Skeletal muscle cell (primary cell): ENCODE results near the gene AGO4.
"Not testable (repeated sequence)": the region's sequence is repeated elsewhere in the genome, so short reads cannot be mapped to it uniquely, and the experiment has no call there.

Experiments used
- DNase-seq: peaks from one replicate; pipeline ENCODE4 v3.0.0-alpha.2; 2010; ENCODE audit warnings: low read depth
- H3K4me3 ChIP-seq: 2 replicates; pipeline ENCODE4 v1.5.1; 2011; ENCODE audit warnings: low read depth, mild to moderate bottlenecking, control low read depth, low read length, moderate library complexity

AGO4 gene

DNA sequence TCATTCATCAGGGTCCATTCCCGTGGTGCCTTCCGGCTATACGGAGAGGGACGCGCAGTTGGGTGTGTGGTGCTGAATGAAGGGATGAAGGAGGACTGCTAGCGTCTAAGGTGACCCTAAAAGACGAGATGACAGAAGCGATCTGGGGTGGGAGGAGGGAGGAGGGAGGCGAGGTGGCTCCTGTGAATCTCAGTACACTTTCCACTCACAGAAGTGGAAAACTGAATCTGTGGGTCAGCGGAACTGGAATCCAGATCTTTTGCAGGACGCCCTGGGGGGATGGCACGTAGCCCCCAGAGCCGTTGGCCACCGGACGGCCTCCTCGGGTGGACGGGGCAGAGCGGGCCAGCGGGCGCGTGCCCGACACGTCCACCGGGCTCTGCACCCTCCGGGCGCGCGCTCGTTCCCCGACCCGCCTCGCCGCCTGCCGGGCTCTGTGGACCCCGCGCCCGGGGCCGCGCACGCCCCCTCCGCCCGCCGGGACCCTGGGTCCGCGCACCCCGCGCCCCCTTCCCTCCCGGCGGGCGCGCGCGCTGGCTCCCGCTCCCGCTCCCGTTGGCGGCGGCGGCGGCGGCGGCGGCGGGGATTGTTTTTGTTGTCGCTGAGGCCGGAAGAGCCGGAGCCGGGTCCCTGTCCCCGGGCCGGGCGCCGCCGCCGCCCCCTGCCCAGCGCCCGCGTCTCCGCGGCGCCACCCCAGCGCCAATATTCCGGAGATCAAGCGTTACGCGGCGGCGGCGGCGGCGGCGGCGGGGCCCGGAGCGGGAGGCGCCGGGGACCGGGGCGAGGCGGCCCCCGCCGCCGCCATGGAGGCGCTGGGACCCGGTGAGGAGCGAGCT is at the start of gene AGO4:
TSS of gene AGO4 (plus strand) at position 403 of the 836 bp plus-strand sequence. CDS start at position 804, 401 bp downstream.
- H3K4me3 ChIP-seq, result peak within 1 kb of the TSS; percentile 76
- no peak for DNase-seq

DNA sequence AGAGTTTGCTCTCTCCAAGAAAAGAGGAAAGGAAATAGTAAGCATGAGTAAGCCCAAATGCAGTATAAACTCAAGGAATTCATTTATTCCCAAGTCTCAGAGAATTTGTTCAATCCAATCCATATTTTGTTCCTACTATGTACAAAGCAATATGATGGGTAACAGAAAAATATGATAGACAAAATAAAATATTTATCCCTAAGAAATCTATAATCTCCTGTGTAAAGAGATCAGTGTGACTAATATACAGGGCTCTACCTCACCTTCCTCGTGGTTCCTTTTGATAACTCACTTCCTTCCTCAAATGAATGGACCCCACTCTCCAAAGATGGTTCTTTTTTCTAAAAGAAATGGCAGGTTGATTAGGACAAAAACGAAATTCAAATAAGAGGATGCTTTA is 45.7 kb upstream of the AGO4 start:
- no peak overlapping the region for H3K4me3 ChIP-seq
- DNase-seq, result no peak

DNA sequence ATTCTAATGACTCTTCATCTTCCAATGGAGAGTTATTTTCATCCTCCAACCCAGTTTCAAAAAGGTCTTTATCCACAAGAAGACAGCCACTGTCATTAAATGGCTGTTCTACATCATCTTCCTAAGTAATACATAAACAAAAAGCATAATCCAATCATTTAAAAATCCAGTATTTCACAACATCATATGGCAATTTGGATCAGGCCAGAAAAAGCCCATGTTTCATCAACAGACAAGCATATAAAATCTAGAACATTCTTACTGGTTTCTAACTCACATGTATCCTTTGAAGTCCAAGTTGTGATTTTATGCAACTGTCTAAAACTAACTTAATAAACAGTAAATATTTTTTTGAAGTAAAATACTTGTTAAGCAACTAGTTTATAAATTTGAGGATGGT is 44.6 kb upstream of the AGO4 start:
- DNase-seq, result no peak
- H3K4me3 ChIP-seq, result no peak overlapping the region

DNA sequence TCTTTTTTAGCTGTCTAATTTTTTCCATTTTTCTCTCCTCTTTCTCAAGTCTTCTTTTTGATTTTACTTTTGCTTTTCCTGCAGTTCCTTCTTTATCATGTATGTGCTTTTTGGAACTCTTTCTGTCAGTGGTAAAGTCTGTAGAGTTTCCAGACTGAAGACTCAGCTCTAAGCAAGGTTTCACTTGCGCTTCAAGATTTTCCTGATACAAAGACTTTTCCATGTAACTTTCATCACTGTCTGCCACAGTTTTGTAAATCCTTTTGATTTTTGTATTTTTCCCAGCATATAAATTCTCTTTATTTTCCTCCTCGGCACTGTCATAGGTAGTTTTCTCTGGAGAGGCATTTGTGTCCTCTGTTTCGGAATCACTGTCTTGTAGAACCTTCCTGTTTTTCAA is 43.5 kb upstream of the AGO4 start:
- no peak for DNase-seq
- H3K4me3 ChIP-seq, result no peak overlapping the region

DNA sequence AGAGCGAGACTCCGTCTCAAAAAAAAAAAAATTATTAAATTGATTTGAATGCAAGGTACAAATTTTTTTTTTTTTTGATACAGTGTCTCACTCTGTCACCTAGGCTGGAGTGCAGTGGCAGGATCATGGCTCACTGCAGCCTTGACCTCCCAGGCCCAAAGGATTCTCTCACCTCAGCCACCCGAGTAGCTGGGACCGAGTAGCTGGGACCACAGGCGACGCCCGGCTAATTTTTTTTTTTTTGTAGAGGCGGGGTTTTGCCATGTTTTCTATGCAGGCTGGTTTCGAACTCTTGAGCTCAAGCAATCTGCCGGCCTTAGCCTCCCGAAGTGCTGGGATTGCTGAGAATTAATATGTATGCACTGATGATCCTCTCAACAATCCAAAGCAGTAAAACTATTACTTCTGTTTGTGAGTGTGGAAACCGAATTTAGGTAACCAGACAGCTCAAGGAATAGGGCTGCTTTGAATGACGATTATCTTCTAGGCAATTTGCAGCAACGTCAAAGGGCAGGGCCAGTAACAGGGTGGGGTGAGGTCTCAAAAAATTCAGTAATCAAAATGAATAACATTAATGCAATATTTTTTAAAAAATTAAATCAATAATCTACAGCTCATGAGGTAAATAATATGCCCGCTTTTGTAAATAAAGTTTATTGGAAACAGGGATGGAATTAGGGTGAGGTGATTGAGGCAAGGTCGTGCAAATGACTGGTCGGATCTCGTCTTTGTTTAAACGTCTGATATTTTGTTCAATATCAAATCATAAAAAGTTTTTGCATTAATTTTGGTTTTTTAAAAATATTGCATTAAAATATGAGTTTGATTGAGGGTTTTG is 39.2 kb upstream of the AGO4 start:
- DNase-seq, result no peak
- H3K4me3 ChIP-seq, result peak overlapping the region; percentile 86

DNA sequence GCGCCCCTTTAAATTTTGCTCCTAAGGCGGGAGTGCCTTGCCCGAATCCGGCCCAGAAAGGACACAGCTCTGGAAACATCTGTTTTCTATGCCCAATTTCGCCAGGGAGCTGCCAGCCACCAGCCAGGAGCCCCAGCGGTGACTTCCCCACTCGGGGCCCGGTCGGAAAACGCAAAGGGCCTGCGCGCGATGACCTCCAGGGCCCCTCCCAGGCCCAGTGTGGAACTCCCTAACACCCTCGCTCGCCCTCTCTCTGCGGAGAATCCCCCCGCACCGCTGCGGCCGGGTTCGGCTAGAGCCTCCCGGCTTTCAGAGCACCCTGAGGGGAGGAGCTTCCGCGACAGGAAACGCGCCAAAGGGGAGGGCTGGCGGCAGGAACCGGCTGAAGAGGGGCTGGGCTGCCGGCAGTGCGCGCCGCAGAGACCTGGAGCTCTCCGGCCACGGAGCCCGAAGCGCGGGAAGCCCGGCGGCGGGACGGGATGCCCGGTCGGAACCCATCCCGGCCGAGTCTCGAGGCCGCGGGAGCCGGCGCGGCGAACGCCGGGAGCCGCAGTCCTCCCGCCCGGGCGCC is 38.5 kb upstream of the AGO4 start:
- peak overlapping the region; percentile 86 for H3K4me3 ChIP-seq
- DNase-seq, result peak; percentile 41

DNA sequence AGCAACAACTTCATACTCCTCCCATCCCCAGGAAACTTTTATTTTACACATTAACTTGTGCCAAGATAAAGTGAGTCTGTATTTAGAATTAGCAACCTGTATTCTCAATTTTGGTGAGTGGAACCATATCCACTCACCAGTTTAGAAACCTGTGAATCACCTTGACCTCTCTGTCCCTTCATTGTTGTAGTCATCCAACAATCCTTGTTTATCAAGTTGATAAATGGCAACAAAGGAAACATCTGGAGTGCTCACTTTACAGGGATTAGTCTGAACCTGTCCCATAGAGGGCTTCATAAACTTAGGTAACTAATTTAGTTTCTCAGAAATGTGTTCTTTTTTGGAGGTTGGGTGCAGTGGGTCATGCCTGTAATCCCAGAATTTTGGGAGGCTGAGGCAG is 34.1 kb upstream of the AGO4 start:
- no peak overlapping the region for H3K4me3 ChIP-seq
- DNase-seq, result no peak

DNA sequence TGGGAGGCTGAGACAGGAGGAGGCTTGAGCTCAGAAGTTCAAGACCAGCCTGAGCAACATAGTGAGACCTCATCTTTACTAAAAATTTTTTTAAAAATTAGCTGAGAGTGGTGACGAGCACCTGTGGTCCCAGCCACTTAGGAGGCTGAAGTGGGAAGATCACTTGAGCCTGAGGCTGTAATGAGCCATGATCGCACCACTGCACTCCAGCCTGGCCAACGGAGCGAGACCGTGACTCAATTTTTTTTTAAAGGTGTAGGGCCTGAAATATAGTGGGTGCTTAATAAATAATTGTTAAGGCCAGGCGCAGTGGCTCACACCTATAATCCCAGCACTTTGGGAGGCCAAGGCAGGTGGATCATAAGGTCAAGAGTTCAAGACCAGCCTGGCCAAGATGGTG is 31.6 kb upstream of the AGO4 start:
- H3K4me3 ChIP-seq, DNase-seq: not testable (repeated sequence)

DNA sequence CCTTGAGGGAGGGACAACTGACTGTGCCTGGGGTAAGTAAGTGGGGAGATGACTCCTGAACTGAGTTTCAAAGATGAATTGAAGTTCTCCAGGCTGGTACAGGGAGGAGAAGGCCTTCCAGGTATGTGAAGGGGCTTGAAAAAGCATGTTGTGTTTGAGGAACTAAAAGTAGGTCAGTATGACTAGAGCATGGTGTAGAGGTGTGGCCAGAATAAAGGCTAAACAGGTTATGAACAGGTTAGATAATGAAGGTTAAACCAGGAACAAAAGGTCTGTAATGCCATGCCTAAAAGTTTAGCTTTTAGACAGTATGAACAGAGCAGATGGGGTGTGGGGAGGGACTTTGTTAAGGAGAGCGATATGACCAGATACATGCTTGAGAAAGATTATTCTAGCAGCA is 30.7 kb upstream of the AGO4 start:
- DNase-seq, result no peak
- no peak overlapping the region for H3K4me3 ChIP-seq

DNA sequence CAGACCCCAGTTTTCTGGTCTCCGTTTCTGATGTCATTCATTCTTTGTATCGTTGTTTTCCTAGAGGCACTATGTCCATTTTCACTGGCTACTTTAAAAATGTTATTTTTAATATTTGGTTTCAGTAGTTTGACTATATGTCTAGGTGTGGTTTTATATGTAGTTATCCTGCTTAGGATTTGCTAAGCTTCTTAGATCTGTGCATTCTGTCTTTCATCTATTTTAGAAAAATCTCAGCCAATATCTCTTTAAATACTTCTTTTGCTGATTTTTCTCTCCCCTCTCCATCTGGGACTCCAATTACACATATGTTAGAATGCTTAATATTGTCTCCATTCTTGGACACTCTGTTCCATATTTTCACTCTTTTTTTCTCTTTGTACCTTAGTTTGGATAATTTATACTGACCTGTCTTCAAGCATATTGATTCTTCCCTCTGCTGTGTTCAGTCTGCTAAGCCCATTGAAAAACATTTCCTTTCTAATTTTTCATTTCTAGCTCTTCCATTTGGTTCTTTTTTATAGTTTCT is 24.7 kb upstream of the AGO4 start:
- no peak for DNase-seq
- H3K4me3 ChIP-seq, result no peak overlapping the region

DNA sequence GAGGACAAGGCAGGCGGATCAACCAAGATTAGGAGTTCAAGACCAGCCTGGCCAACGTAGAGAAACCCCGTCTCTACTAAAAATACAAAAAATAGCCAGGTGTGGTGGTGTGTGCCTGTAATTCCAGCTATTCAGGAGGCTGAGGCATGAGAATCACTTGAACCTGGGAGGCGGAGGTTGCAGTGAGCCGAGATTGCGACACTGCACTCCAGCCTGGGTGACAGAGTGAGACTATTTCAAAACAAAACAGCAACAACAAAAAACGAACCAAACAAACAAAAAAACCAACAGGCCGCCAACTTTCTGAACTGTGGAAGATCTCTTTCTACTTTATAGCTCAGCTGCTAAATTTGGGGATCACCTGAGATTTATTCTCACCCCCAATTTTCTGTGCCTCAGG is 23.5 kb upstream of the AGO4 start:
- not testable (repeated sequence) for DNase-seq, H3K4me3 ChIP-seq

DNA sequence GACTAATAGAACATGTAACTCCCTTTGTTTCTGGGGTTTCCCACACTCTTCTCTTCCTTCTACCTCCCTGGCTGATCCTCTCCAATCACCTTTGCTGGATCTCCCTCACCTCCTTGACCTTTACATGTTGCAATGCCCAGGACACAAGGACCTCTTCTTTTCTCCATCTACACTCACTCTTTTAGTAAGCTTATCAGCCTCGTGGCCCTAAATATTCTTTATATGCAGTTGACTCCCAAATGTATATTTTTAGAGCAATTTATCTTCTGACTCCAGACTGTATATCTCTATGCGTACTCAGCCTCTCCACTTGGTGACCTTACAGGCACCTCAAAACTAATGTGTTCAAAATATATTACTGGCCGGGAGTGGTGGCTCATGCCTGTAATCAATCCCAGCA is 19.7 kb upstream of the AGO4 start:
- H3K4me3 ChIP-seq, result no peak overlapping the region
- no peak for DNase-seq

DNA sequence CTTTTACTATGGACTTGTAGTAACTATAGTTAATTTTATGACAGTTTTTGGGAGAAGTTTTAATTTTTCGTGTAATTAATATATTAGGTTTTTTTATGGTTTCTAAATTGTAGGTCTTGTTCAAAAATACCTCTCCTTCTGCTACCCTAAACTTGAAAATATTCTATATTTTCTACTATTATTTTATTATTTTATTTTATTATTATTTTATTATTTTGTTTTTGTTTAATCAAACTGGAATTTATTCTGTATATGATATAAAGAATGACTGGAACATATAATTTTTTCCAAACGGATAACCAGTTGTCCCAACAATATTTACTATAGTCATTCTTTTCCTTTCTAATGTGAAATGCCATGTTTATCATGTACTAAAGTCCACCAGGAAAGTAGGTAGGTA is 17.1 kb upstream of the AGO4 start:
- no peak for DNase-seq
- no peak overlapping the region for H3K4me3 ChIP-seq

DNA sequence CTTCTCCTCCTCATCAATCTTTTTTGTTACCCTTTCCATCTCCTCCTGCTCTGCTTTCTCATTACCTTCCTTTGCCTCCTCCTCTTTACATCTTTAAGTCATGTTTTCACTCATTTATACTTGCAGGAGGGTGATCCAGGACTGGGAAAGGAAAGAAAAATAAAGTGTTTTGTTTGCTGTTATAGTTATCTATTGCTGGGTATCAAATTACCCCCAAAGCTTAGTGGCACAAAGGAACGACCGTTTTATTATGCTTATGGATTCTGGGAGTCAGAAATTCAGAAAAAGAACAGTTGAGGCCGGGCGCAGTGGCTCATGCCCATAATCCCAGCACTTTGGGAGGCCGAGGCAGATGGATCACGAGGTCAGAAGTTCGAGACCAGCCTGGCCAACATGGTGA is 12.5 kb upstream of the AGO4 start:
- no peak overlapping the region for H3K4me3 ChIP-seq
- no peak for DNase-seq

DNA sequence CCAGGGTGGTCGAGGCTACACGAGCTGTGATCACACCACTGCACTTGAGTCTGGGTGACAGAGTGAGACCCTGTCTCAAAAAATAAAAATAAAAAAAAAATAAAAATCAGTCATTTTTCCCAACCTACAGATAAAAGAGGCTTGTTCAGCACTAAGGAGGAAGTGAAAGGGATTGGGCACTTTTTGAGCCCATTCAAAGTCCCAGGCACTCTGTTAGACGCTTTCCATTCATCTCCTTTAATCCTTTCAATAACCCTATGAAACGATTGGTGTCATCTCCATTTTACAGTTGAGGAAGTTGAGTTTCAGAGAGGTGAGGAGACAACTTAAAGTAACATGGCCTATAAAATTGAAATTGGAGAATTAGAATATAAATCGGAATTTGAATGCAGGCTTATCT is 10.4 kb upstream of the AGO4 start:
- DNase-seq, result no peak
- H3K4me3 ChIP-seq, result no peak overlapping the region

DNA sequence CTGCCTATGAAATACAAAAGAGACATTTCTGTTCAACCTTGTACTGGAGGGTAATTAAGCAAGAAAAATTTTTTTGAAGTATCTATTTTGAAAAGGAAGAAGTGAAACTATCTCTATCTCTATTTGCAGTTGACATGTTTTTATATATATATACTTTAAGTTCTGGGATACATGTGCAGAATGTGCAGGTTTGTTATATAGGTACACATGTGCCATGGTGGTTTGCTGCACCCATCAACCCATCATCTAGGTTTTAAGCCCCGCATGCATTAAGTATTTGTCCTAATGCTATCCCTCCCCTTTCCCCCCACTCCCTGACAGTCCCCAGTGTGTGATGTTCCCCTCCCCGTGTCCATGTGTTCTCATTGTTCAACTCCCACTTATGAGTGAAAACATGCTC is 9.8 kb upstream of the AGO4 start:
- H3K4me3 ChIP-seq, result not testable (repeated sequence)

DNA sequence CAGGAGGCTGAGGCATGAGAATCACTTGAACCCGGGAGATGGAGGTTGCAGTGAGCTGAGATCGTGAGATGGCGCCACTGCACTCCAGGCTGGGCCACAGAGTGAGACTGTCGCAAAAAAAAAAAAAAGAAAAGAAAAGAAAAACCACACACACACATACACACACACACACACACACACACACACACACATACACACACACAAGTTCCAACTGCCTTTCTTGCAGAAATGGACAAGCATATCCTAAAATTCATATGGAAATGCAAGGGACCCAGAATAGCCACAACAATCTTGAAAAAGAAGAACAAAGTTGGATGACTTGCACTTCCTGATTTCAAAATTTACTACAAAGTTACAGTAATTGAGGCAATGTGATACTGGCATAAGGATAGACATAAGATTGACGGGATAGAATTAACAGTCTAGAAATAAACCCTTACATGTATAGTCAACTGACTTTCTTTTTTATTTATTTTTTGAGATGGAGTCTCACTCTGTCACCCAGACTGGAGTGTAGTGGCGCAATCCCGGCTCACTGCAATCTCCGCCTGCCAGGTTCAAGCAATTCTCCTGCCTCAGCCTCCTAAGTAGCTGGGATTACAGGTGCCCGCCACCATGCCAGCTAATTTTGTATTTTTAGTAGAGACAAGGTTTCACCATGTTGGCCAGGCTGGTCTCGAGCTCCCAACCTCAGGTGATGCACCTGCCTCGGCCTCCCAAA is 7.5 kb upstream of the AGO4 start:
- not testable (repeated sequence) for DNase-seq, H3K4me3 ChIP-seq

More for the DNA sequence above, 9.8 kb upstream of the AGO4 start:
- DNase-seq, result not testable (repeated sequence)

DNA sequence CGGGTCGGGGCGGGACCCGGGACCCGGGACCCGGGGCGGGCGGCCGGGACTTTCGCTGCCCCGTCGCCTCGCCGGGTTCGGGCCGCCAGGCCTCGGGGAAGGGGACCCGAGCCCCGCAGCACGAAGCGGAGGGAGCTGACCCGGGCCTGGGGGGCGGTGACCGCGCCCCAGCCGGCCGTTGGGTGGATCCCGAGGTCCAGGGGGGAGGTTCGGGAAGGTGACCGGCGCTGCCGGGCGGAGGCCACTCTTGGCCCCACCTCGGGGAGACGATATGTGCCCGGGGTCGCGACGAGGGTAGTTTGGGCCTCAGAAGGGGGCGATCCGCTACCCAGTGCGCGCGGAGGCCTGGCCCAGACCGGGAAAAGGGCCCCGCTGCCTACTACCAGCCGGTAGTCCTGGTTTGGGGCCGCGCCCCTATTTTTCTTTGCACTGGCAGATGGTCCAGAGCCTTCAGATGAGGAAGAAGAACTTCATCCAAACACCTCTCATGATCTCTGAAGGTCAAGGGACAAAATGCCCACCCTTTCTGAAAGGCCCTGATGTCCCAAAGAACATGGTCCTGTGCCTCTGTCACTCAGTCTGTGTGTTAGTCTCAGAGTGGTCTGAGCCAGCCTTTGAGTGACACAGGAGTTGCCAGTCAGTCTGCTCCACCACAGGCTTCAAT is 766 bp downstream of the AGO4 start:
- peak overlapping the region; percentile 76 for H3K4me3 ChIP-seq
- DNase-seq, result no peak
